Karpas-422 (cell line): ENCODE measurements around the gene GTF2H2. TPM values are rescaled to one million over a fixed set of nuclear protein-coding genes. Genes with fewer than 3 reads are reported as not detected.
"Not testable (repeated sequence)": the region's sequence is repeated elsewhere in the genome, so short reads cannot be mapped to it uniquely, and the experiment has no call there.

ENCODE experiments used
- DNase-seq: peaks from one replicate; pipeline ENCODE4 v3.0.0-alpha.2; 2015
- H2AFZ ChIP-seq: fragments of 200-600 bp; sonication (generic); 2 replicates; pipeline ENCODE4 v1.6.1; 2014; ENCODE audit warnings: antibody characterized with exemption, low read length, mixed read lengths
- H3K27ac ChIP-seq: fragments of 200-600 bp; sonication (generic); 2 replicates; pipeline ENCODE4 v1.5.1; 2014; ENCODE audit warnings: mild to moderate bottlenecking, low read length, moderate library complexity
- H3K27me3 ChIP-seq: fragments of 200-600 bp; sonication (generic); 2 replicates; pipeline ENCODE4 v1.6.1; 2014; ENCODE audit warnings: low read length, mixed read lengths
- H3K36me3 ChIP-seq: fragments of 200-600 bp; sonication (generic); 2 replicates; pipeline ENCODE4 v1.6.1; 2014; ENCODE audit warnings: low read length, mixed read lengths; ENCODE audit not compliant: insufficient read depth
- H3K4me1 ChIP-seq: fragments of 200-600 bp; sonication (generic); 2 replicates; pipeline ENCODE4 v1.6.1; 2014; ENCODE audit warnings: mild to moderate bottlenecking, low read length, mixed read lengths
- H3K4me2 ChIP-seq: fragments of 200-600 bp; sonication (generic); 2 replicates; pipeline ENCODE4 v1.6.1; 2014; ENCODE audit warnings: low read length, low read depth, mild to moderate bottlenecking; ENCODE audit not compliant: poor library complexity, severe bottlenecking
- H3K4me3 ChIP-seq: fragments of 200-600 bp; sonication (generic); 2 replicates; pipeline ENCODE4 v1.5.1; 2014; ENCODE audit warnings: mild to moderate bottlenecking, antibody characterized with exemption, low read length, mixed read lengths
- H3K79me2 ChIP-seq: fragments of 200-600 bp; sonication (generic); 2 replicates; pipeline ENCODE4 v1.6.1; 2014; ENCODE audit warnings: mild to moderate bottlenecking, low read length, mixed read lengths
- H3K9ac ChIP-seq: fragments of 200-600 bp; sonication (generic); 2 replicates; pipeline ENCODE4 v1.6.0; 2014; ENCODE audit warnings: low read length
- H3K9me2 ChIP-seq: fragments of 200-600 bp; sonication (generic), shearing (Covaris generic); replicated peaks from 2 replicates; pipeline ENCODE4 v1.6.0; 2014; ENCODE audit warnings: mild to moderate bottlenecking, low read length, moderate library complexity; ENCODE audit not compliant: insufficient read depth
- H3K9me3 ChIP-seq: fragments of 300-700, 200-600 bp; sonication (generic); 2 replicates; pipeline ENCODE4 v1.6.1; 2014; ENCODE audit warnings: low read length, mixed read lengths
- H4K20me1 ChIP-seq: fragments of 200-600 bp; sonication (generic); 2 replicates; pipeline ENCODE4 v1.6.1; 2014; ENCODE audit warnings: mild to moderate bottlenecking, antibody characterized with exemption, low read length, low read depth; ENCODE audit not compliant: insufficient read depth
- total RNA-seq: library from RNA; depleted of rRNA; stranded (reverse); fragments of >200 nt; shearing (Covaris generic); gene quantifications from 2 replicates; pipeline ENCODE4 v1.2.3, GENCODE V29; 2014; ENCODE audit warnings: low replicate concordance

The GTF2H2 gene
- total RNA-seq, 1 experiment from 2014 or later = 62.7 TPM

DNA sequence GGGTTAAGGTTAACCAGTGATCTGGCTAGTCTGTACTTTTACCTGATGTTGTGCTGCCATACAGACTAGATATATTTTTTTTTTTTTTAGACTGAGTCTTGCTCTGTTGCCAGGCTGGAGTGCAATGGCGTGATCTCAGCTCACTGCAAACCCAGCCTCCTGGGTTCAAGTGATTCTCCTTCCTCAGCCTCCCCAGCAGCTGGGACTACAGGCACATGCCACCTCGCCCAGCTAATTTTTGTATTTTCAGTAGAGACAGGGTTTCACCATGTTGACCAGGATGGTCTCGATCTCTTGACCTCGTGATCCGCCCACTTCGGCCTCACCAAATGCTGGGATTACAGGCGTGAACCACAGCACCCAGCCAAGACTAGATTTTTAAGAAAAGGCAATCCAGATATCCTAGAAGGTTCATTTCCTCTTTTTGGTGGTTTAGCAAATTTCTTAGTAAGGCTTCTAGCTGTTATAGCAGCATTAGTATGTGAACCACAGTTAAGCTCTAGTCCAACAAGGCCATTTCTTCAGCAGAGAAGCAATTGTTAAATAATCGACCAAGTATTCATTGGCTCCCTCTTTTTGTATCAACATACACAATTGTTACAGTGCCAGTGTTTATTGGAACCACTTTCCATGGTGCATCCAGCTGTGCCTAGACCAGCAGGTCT lies 42.1 kb downstream of the GTF2H2 start, which contains the start of gene NAIP:
NAIP (minus strand) TSS at position 51 of the 665 bp plus-strand sequence. CDS start 12,424 bp downstream, outside the sequence.
- not testable (repeated sequence) for H3K4me1 ChIP-seq, H3K4me3 ChIP-seq, H3K9me3 ChIP-seq, H3K36me3 ChIP-seq, H3K9ac ChIP-seq, H3K27me3 ChIP-seq, H3K4me2 ChIP-seq, H3K79me2 ChIP-seq, H4K20me1 ChIP-seq, DNase-seq, H3K27ac ChIP-seq, H3K9me2 ChIP-seq, H2AFZ ChIP-seq

GRCh38 chr5:71020643-71021042 lies 46.8 kb downstream of the GTF2H2 start:
- not testable (repeated sequence) for H3K27ac ChIP-seq, DNase-seq, H3K4me2 ChIP-seq, H2AFZ ChIP-seq, H3K27me3 ChIP-seq, H3K36me3 ChIP-seq, H3K4me1 ChIP-seq, H4K20me1 ChIP-seq, H3K9me3 ChIP-seq, H3K79me2 ChIP-seq, H3K9me2 ChIP-seq, H3K4me3 ChIP-seq, H3K9ac ChIP-seq

GRCh38 chr5:71018376-71019005 lies 49.0 kb downstream of the GTF2H2 start:
- H4K20me1 ChIP-seq, H3K4me2 ChIP-seq, H3K4me3 ChIP-seq, H2AFZ ChIP-seq, H3K9ac ChIP-seq, H3K79me2 ChIP-seq, H3K27ac ChIP-seq, H3K4me1 ChIP-seq, H3K36me3 ChIP-seq, H3K27me3 ChIP-seq, H3K9me2 ChIP-seq, H3K9me3 ChIP-seq, DNase-seq: not testable (repeated sequence)

DNA sequence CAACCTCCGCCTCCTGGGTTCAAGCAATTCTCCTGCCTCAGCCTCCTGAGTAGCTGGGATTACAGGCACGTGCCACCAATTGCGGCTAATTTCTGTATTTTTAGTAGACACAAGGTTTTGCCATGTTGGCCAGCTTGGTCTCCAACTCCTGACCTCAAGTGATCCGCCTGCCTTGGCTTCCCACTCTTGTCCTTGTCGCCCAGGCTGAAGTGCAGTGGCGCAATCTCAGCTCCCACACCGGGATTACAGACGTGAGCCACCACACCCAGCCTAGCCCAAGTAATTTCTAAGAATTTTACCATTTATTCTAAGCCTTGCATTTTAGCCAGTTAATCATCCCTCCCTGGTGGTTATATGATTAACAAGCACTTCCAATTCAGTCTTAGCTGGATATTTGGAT lies 53.3 kb downstream of the GTF2H2 start:
- no peak overlapping the region for H2AFZ ChIP-seq
- no peaks in the 10 kb centered on the region for H3K27me3 ChIP-seq
- no peaks in the 10 kb centered on the region for H4K20me1 ChIP-seq
- no peak overlapping the region for H3K27ac ChIP-seq
- no peaks in the 10 kb centered on the region for H3K79me2 ChIP-seq
- no peak for DNase-seq
- peaks cover 3% of the 10 kb centered on the region; the same call in 1 of the 2 replicates for H3K4me1 ChIP-seq
- H3K4me3 ChIP-seq = no peak overlapping the region
- no peaks in the 10 kb centered on the region for H3K36me3 ChIP-seq
- H3K9ac ChIP-seq = no peak overlapping the region
- no peaks in the 10 kb centered on the region for H3K9me3 ChIP-seq
- H3K9me2 ChIP-seq = no peaks in the 10 kb centered on the region
- no peak overlapping the region for H3K4me2 ChIP-seq

DNA sequence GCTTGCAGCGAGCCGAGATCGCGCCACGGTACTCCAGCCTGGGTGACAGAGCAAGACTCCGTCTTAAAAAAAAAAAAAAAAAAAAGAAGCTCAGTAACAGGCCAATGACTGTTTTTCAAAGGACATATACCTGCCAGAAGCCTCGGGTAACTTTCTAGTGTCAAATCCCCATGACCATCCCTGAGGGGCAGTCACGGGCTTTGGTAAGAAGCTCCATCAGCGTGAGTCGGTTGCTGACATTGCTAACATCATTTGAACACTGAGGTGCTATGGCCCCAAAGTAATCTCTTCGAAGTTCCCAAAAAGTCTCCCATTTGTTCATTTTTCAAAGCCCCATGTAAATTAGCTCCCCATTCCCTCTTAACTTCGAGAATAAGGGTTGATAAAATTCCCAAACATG lies 53.9 kb downstream of the GTF2H2 start:
- no peaks in the 10 kb centered on the region for H3K9me2 ChIP-seq
- no peaks in the 10 kb centered on the region for H3K27me3 ChIP-seq
- H3K79me2 ChIP-seq = no peaks in the 10 kb centered on the region
- no peak overlapping the region for H3K4me3 ChIP-seq
- H3K9ac ChIP-seq = no peak overlapping the region
- H3K36me3 ChIP-seq = no peaks in the 10 kb centered on the region
- no peaks in the 10 kb centered on the region for H3K9me3 ChIP-seq
- peaks cover 3% of the 10 kb centered on the region; the same call in 1 of the 2 replicates for H3K4me1 ChIP-seq
- no peak overlapping the region for H2AFZ ChIP-seq
- DNase-seq = no peak
- H3K4me2 ChIP-seq = no peak overlapping the region
- H3K27ac ChIP-seq = no peak overlapping the region
- no peaks in the 10 kb centered on the region for H4K20me1 ChIP-seq

DNA sequence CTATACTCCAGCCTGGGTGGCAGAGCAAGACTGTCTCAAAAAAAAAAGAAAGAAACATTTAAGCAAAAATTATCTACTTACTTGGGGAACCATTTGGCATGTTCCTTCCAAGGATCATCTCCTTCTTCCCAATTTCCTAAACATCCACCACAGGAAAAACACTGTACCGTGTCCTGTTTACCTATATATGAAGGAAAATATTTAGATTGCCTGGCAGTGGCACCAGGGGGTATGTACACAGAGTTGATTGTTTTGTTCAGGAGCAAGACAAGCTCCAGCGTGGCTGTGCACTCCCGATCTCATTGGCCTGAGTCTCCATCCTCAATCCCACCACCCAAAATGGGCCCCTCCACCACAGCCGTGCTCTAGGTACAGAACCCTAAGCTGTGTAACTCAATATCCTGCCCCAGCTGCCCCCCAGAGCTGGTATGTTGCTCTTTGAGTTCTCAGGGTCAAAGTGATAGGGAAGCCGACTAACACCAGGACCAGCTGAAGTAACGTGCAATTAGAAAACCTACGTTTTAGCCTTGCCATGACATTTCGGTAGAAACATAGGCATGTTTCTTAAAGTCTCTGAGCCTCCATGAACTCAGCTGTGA lies 56.2 kb downstream of the GTF2H2 start:
- Histone ChIP-seq H3K79me2 (no peaks in the 10 kb centered on the region), H3K27me3 (no peaks in the 10 kb centered on the region), H4K20me1 (no peaks in the 10 kb centered on the region), H2AFZ (no peak overlapping the region), H3K9me3 (no peaks in the 10 kb centered on the region), H3K4me2 (no peak overlapping the region), H3K9me2 (no peaks in the 10 kb centered on the region), H3K4me3 (no peak overlapping the region), H3K27ac (no peak overlapping the region), H3K36me3 (no peaks in the 10 kb centered on the region), H3K4me1 (peaks cover 3% of the 10 kb centered on the region; the same call in 1 of the 2 replicates), H3K9ac (no peak overlapping the region)
- DNase-seq = no peak

- not testable (repeated sequence) for H3K79me2 ChIP-seq, H3K27me3 ChIP-seq, H3K9ac ChIP-seq, H3K36me3 ChIP-seq, H3K9me2 ChIP-seq, H3K4me3 ChIP-seq, H4K20me1 ChIP-seq, DNase-seq, H3K9me3 ChIP-seq, H3K4me1 ChIP-seq, H3K4me2 ChIP-seq, H2AFZ ChIP-seq, H3K27ac ChIP-seq
Observed at GRCh38 chr5:71006983-71007382, 60.5 kb downstream of the GTF2H2 start.
